Renal pelvis (tissue), 4 donors: ENCODE data around the gene ZSCAN10. TPM values are rescaled to one million over a fixed set of nuclear protein-coding genes. Genes with fewer than 3 reads are reported as not detected.
"Not testable (repeated sequence)": the region's sequence is repeated elsewhere in the genome, so short reads cannot be mapped to it uniquely, and the experiment has no call there.

Experiments used
- DNase-seq: peaks from one replicate; pipeline ENCODE4 v3.0.0-alpha.2; 2013
- polyA plus RNA-seq, 3 donors: library from polyadenylated mRNA; unstranded; fragments of 120-200 nt; gene quantifications; one replicate each; pipeline ENCODE4 v1.2.1, GENCODE V29; 2013; ENCODE audit not compliant: insufficient read length in 3 of 3

ZSCAN10 gene
- polyA plus RNA-seq, 3 donors: 0.10 to 0.30 (median 0.10) TPM

DNA sequence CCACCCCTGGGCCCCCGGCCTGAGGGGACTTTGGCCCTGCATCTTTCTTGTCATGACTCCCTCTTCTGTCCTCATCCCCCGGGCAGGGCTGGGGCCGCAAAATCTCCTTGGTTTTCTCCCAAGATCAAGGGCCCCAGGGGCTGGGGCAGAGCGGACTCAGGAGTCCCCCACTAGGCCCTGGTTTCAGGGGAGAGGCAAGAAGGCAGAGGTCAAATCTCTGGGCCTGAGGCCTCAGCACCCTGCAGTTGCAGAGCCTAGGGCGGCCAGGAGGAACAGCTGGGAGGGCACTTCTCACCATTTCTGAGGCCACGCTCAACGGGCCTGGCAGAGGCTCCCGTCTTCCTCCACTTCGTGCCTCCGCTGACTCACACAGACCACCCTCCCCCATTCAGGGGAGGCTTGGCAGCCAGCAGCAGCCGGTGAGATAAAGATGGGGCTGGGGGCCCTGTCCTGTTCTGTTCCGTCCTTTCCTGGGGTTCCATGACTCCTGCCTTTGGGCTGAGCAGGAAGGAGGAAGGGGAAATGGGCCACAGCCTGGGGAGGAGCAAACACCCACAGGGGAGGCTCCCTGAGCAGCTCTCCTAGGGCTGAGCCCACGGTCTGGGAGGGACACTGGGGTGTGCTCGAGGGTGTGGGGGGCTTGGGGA, 12.4 kb downstream of the ZSCAN10 start:
- DNase-seq: no peak

DNA sequence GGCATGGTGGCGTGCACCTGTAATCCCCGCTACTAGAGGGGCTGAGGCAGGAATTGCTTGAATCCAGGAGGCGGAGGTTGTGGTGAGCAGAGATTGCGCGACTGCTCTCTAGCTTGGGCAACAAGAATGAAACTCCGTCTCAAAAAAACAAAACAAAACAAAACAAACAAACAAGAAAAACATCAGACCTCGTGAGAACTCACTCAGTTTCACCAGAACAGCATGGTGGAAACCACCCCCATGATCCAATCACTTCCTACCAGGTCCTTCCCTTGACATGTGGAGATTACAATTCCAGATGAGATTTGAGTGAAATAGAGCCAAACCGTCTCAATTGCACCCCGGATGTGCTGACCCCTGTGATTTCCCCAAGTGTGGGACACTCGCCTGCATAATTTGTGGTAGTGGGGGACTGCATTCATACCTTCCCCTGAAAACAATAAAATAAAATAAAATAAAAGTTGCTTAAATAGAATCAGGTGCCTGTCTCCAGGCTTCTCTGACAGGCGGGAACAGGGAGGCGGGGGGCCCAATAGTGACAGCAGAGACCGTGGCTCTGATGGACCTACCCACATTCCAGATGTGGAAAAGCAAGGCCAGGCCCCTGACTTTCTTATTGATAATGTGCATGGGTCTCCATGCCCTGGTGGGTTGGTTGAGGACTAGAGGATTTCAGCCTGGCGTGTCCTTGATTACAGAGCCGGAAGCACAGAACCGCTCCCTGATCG, 13.1 kb downstream of the ZSCAN10 start:
- no peak for DNase-seq

DNA sequence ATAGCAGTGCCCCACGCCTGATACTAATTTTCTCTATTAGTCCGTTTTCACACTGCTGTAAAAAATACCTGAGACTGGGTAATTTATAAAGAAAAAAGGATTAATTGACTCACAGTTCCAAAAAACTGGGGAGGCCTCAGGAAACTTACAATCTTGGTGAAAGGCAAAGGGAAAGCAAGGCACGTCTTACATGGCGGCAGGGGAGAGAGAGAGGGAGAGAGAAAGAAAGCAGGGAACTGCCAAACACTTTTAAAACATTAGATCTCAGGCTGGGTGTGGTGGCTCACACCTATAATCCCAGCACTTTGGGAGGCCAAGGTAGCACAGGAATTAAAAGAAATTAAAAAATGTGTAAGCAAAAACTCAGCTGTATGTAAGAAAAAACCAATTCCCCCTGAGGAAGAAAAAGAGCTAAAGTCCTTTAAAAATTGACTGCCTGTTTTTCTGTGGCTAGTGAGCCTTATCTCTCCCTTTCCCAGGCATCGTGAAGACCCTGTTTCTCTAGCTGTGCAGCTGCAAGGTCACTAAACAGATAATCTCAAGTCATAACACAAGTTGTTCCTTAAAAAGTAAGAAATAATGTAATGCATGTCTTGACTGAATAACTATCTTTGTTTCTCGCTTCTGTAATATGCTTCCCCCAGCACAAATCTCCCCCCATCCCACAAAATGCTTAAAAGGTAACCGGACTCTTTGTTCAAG, 14.0 kb downstream of the ZSCAN10 start:
- DNase-seq: no peak

DNA sequence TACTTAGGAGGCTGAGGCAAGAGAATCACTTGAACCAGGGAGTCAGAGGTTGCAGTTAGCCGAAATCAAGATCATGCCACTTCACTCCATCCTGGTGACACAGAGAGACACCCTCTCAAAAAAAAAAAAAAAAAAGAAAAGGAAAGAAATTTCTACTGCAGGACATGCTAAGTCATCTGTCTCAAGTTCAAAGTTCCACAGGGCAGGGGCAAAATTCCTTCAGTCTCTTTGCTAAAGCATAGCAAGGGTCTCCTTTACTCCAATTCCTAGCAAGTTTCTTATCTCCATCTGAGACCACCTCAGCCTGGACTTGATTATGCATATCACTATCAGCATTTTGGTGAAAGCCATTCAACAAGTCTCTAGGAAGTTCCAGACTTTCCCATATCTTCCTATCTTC, 14.6 kb downstream of the ZSCAN10 start:
- no peak for DNase-seq

DNA sequence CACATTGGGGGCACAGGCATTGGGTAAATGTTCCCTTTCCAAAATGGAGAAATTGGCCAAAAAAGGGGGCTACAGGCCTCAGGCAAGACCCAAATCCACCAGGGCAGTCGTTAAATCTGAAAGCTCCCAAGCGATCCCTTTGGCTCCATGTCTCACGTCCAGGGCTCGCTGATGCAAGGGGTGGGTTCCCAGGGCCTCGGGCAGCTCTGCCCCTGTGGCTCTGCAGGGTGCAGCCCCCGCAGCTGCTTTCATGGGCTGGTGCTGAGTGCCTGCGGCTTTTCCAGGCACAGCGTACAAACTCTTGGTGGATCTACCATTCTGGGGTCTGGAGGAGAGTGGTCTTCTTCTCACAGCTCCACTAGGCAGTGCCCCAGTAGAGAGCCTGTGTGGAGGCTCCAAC, 15.7 kb downstream of the ZSCAN10 start:
- DNase-seq: not testable (repeated sequence)

DNA sequence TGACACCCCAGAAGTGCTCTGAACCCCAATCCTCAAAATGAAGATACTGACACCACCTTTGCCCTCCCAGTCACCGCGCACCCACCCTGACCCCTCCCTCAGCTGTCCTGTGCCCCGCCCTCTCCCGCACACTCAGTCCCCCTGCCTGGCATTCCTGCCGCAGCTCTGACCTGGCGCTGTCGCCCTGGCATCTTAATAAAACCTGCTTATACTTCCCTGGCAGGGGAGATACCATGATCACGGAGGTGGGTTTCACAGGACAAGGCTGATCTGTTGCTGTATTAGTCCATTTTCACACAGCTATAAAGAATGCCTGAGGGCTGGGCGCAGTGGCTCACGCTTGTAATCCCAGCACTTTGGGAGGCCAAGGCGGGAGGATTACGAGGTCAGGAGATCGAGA, 17.1 kb downstream of the ZSCAN10 start:
- not testable (repeated sequence) for DNase-seq

DNA sequence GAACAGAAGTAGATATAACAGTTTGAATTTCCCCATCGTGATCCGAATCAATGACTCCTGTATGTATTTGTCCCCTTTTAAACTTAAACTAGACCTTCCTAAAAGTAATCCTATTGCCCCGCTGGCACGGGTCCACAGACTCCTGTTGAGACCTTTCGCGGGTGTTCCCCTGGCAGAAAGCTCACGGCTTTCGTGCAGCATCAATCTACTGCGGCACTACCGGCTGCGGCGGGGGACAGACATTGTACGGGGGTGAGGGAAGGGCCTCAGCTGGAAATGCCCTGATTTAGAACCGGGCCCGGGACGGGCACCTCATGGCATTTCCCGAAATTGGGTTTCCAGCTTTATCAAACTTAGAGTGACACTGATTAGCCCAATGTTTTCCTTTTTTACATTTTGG, 19.1 kb downstream of the ZSCAN10 start:
- no peak for DNase-seq

DNA sequence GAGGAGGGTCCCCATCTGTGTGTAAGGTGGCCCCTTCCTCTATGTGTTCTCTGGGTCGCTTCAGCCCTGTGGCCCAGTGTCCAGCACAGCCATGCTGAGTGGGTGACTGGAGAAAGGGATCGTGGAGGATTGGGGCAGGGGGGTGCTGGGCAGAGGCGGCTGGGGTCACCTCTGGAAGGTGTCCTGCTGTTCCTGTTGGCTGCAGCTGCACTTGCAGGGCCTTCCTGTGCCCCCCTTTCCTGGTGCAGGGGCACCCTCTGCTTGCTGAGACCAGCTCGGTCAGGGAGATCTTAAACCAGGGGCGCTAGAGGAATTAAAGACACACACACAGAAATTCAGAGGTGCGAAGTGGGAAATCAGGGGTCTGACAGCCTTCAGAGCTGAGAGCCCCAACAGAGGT, 22.5 kb downstream of the ZSCAN10 start:
- DNase-seq: no peak

DNA sequence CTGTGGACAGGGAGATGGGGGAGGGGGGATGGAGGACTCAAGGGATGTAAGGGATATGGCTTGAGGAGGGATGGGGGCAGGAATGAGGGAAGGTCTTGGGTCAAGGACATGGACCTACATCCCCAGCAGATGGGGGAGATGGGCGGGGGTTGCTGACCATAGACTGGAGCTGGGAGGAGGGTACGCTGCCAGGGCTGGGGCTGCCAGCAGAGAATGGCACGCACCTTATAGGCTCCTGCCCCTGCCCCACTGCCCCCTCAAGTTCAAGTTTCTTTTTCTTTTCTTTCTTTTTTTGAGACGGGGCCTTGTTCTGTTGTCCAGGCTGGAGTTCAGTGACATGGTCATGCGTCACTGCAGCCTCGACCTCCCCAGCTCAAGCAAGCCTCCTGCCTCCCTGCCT, 23.1 kb downstream of the ZSCAN10 start:
- not testable (repeated sequence) for DNase-seq

DNA sequence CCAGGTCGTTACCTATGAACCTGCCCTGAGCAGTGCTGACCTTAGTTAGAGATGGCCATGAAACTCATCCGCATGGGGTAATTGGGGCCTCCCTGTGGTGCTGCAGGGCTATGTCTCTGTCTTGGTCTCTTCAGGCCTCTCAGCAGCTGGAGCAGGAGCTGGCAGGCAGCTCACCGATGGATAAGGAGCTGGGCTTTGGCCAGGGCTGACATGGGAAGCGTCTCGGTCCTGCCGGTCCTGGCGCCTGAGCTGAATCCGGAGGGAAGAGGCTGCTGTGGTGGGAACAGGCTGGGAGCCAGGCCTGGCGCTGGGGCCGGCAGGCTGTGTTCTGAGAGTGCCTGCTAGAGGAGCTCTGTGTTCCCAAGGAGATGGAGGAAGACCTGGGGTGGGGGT, 23.6 kb downstream of the ZSCAN10 start:
- no peak for DNase-seq

DNA sequence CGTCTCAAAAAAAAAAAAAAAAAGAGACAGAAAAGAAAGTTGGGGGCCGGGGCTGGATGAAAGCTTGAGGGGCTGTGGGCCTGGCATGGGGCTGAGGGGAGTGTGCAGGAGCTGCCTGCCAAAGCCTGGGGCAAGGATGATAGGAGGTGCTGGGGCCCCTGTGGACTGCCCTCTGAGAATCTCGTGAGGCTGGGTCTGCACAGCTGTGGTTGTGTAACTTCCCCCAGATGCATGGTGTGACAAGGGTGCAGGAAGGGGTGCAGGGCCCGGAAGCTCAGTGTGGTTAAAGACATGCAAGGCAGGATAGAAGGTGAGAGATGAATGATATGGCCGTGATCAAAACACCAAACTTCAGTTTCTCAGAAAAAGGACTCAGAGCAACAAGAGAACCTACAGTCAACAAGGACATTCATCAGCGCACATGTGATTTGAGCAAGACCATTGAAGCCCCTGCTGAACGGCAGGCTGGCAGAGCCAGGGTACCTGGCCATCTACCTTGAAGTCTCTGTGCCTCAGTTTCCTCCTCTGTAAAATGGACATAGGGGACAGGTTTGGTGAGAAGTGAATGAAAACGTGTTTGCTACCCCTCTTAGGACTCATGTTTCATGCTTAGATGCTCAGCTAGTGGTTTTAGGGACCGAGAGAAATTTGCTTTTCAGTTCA, 24.1 kb downstream of the ZSCAN10 start:
- no peak for DNase-seq

DNA sequence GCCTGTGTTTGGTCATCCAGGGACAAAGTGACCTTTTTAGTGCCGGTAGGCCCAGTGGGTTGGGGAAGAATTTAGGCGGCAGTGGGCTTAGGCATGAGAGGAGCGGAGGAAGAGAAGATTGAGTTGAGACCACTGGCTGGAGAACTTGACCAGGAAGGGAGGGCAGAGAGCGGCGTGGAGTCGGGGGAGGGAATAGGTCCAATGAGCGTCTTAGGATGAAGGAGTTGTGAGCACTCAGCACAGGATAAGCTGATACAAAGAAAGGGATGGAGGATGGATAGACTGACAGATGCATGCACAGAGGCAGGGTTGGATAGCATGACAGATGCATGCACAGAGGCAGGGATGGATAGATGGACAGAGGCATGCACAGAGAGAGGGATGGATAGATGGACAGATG, 25.6 kb downstream of the ZSCAN10 start:
- DNase-seq: no peak

DNA sequence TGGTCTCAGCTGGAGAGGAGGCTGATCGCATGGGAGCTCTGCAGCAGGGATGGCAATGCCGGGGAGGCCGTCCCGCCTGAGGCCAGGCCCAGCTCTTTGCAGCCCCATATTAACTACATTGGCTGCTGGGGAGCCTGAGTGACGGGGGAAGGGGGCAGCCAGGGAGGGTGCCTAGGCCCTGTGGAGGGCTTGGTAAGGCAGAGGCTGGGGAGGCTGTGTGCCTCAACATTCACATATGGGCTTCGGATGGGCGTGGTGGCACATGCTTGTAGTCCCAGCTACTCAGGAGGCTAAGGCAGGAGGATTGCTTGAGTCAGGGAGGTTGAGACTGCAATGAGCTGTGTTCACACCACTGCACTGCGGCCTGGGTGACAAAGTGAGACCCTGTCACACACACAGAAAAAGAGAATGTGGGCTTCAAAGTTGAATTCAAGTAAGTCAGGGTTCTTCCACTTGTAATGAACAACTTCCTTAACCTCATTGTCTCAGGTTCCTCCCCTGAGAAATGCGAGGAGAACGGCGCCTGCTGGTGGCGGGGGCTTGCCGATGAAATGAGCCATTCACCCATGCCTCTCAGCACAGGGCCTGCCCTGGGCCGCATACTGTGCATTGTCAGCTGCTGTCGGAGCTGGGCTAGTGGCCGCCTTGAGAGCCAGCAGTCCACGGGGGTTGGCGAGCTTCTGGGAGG, 26.4 kb downstream of the ZSCAN10 start:
- not testable (repeated sequence) for DNase-seq

DNA sequence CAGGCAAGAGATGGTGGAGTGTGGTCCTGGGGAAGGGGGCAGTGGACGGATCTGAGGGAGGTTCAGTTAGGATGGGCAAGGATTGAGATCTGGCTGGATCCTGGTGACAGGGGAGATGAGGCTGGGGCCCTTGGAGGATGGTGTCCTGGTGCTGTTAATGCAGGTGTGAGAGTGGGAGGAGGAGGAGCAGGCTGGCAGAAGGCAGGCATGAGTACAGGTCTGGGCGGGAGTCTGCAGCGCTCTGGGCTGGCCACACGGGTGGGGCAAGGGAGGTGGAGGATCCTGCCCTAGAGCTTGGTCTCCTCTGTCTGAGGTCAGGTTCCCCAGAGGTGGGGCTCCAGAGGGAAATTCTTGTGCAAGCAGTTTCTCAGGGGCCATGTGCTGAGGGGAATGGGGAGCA, 26.9 kb downstream of the ZSCAN10 start:
- DNase-seq: not testable (repeated sequence)

DNA sequence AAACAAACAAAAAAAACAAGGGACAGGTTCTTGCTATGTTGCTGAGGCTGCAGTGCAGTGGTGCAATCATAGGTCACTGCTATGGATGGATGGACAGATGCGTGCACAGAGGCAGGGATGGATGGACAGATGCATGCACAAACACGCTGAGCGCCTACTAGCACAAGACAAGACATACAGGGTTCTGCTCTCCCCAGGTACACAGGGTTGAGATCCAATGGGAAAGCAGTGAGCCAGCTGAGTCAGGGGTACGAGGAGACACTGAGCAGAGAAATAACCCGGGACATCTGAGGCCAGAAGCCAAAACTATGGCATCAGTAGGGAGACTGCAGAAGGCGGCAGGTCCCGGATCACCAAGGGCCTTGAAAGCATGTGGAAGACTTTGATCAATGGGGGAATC, 27.4 kb downstream of the ZSCAN10 start:
- DNase-seq: no peak

DNA sequence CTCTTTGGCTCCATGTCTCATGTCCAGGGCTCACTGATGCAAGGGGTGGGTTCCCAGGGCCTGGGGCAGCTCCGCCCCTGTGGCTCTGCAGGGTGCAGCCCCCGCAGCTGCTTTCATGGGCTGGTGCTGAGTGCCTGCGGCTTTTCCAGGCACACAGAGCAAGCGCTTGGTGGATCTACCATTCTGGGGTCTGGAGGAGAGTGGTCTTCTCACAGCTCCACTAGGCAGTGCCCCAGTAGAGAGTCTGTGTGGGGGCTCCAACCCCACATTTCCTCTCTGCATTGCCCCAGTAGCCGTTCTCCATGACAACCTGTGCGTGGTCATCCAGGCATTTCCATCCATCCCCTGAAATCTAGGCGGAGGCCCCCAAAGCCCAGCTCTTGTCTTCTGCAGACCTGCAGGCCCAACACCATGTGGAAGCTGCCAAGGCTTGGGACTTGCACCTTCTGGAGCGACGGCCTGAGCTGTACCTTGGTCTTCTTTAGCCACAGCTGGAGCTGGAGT, 28.4 kb downstream of the ZSCAN10 start:
- no peak for DNase-seq

DNA sequence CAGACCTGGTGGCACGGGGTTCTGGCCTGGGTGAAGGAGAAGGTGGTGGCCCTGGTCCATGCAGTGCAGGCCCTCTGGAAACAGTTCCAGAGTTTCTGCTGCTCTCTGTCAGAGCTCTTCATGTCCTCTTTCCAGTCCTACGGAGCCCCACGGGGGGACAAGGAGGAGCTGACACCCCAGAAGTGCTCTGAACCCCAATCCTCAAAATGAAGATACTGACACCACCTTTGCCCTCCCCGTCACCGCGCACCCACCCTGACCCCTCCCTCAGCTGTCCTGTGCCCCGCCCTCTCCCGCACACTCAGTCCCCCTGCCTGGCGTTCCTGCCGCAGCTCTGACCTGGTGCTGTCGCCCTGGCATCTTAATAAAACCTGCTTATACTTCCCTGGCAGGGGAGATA, 29.9 kb downstream of the ZSCAN10 start:
- DNase-seq: not testable (repeated sequence)

DNA sequence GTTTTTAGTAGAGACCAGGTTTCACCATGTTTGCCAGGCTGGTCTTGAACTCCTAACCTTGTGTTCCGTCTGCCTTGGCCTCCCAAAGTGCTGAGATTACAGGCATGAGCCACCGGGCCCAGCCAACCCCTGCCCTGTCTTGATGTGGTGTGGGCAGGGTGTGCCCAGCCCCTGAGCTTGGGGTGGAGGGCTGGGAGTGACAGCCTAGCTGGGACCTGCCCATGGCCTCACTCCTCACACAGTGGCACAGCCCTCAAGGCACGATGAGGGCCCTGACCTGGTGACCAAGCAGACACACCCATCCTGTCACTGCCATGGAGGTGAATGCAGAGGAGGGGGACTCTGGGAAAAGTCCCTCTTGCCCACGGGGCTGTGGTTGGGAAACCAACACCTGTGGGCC, 30.6 kb downstream of the ZSCAN10 start:
- no peak for DNase-seq

DNA sequence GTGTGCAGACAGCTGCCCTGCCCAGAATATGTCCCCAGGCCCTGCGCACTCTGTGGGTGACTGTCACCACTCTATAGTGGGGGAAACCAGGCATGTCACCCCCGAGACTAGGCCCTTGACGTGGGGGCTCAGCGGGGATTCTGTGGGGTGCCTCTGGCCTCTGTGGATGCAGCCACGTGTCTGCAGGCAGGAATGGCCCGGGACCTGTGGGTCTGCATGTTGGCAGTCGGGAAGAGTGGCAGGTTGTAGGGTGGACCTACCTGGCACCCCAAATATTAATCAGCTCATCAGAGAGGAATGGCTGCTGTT, 32.7 kb downstream of the ZSCAN10 start:
- DNase-seq: no peak

DNA sequence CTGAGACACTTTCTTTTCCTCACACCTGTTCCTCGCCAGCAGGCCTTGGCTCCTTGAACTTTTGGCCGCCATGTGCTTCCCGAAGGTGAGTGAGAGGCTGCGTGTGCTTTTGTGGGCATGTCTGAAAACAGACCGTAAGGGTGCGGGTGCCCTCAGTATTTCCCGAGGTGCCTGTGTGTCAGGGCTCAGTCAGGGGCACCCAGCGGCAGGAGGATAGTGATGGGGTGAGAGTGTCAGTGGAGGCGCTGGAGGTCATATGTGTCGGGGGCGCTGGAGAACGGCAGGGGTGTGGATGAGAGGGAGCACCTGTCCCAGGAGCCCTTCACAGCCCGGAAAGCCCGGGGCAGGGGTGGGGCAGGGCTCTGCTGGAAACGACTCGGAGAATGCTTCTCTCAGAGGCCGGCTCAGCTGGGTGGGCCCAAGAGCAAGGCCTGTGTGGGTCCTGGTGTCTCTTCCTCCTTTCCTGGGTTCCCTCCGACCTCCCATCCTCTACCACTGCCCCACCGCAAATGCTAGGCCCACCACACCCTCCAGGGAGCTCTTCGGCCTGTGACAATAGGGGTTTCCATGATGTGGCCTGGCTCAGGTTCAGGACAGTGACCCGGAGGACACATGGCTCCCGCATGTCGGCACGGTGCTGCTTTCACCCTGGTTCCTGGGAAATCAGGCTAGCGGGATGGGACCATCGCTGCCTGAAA, 33.2 kb downstream of the ZSCAN10 start:
- no peak for DNase-seq

DNA sequence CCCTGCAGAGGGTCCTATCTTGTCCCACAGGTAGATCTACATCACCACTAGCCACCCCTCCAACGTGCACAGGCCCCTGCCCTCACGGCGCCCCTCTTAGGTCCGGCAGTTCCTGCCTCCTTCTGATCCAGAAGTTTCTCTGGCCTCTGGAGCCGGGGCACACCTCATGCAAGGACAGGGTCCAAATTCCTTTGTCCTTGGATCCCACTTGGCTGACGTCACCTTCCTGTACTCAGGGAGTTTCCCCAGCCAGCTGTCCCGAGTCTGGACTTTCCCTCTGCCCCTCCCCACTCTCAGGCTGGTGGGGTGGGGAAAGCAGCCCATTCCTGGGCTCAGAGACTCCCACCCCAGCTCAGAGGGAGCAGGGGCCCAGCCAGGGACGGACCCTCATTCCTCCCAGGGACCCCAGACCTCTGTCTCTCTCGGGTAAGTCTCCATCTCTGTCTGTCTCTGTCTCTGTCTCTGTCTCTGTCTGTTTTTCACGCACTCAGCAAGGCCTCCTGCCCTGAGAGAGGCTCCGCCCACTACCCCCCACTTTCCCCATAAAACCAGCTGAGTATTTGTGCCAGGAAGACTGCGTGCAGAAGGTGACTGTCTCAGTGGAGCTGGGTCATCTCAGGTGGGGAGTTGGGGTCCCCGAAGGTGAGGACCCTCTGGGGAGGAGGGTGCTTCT, 33.9 kb downstream of the ZSCAN10 start, which contains the start of gene IL32:
Gene IL32, plus strand, starts transcription at position 572 of the 673 bp plus-strand sequence. CDS start 172 bp downstream, outside the sequence.
- DNase-seq: peak; percentile 44
